K562 (cell line): ENCODE data around the gene MAP2K3. TPM values are rescaled to one million over a fixed set of nuclear protein-coding genes. Genes with fewer than 3 reads are reported as not detected.

ENCODE experiments used
- ATAC-seq: fragments of 200-7000 bp; cut with Tn5 transposase; 3 replicates; pipeline ENCODE4 v1.9.1; 2020; ENCODE audit warnings: moderate library complexity
- BruUV-seq: library from RNA; stranded (reverse); fragments of 400-500 nt; replicated peaks from 2 replicates; lab custom pipeline; 2021; lab: Mats Ljungman, UMichigan
- CTCF ChIA-PET: fragments of 300-600 bp; formaldehyde crosslinking; extraction: SDS; loops from one replicate; lab custom pipeline; 2021; ENCODE audit warnings: low intra/inter-chr PET ratio; lab: Yijun Ruan, JAX
- POLR2A ChIA-PET: fragments of 300-600, 350-650 bp; sonication (Branson Sonifier 250); formaldehyde crosslinking; extraction: SDS; loops from one replicate; lab custom pipeline; 2021; ENCODE audit warnings: antibody characterized with exemption, inconsistent platforms; lab: Yijun Ruan, JAX
- DNase-seq, 4 experiments: peaks; one replicate each; pipeline versions ENCODE4 v3.0.0 to v3.0.0-alpha.2; 2011 to 2018; ENCODE audit warnings: low spot score in 3 of 4, mixed read lengths in 3 of 4; ENCODE audit errors: extremely low read depth in 1 of 4
- FAIRE-seq: peaks from 2 replicates; lab custom pipeline; 2011; peaks lifted over from hg19 to GRCh38; lab: Jason Lieb, UNC
- H2AFZ ChIP-seq: 2 replicates; pipeline ENCODE4 v1.6.0; 2011; ENCODE audit warnings: low read depth, low read length, control low read depth, inconsistent platforms
- H3K27ac ChIP-seq: fragments of 200-600 bp; 3 replicates; pipeline ENCODE4 v1.8.0; 2011; ENCODE audit warnings: low read depth, mild to moderate bottlenecking, control low read depth, inconsistent platforms, low read length, moderate library complexity, mixed read lengths; ENCODE audit errors: extremely low read depth
- H3K27me3 ChIP-seq, 2 experiments: fragments of 300-600 bp in 1 of 2; 2 replicates in 1 of 2; 3 replicates in 1 of 2; pipeline versions ENCODE4 v1.6.0 to v1.8.0; 2011; ENCODE audit warnings: inconsistent platforms in 2 of 2, low read length in 2 of 2, mild to moderate bottlenecking in 1 of 2, mixed read lengths in 1 of 2, moderate library complexity in 1 of 2; ENCODE audit not compliant: control insufficient read depth in 2 of 2, insufficient read depth in 2 of 2
- H3K36me3 ChIP-seq: fragments of 300-600 bp; 3 replicates; pipeline ENCODE4 v1.8.0; 2011; ENCODE audit warnings: mild to moderate bottlenecking, low read length, inconsistent platforms; ENCODE audit not compliant: control insufficient read depth, insufficient read depth
- H3K4me1 ChIP-seq, 2 experiments: fragments of 200-600 bp in 1 of 2; replicated peaks in 1 of 2; 2 replicates in 1 of 2; 3 replicates in 1 of 2; pipeline versions ENCODE4 v1.5.1 to v1.8.0; 2011; ENCODE audit warnings: inconsistent platforms in 2 of 2, low read length in 2 of 2, mild to moderate bottlenecking in 1 of 2, mixed read lengths in 1 of 2, moderate library complexity in 1 of 2; ENCODE audit not compliant: control insufficient read depth in 2 of 2, insufficient read depth in 2 of 2
- H3K4me2 ChIP-seq: 2 replicates; pipeline ENCODE4 v1.6.1; 2011; ENCODE audit warnings: low read length, control low read depth, inconsistent platforms, mixed read lengths; ENCODE audit not compliant: insufficient read depth
- H3K4me3 ChIP-seq: fragments of 200-600 bp; sonication (generic), shearing (Covaris generic); 2 replicates; pipeline ENCODE4 v1.5.1; 2016; ENCODE audit warnings: control low read depth, inconsistent platforms
- H3K79me2 ChIP-seq: fragments of 200-600 bp; 3 replicates; pipeline ENCODE4 v1.8.0; 2011; ENCODE audit warnings: low read length, inconsistent platforms; ENCODE audit not compliant: control insufficient read depth, insufficient read depth
- H3K9ac ChIP-seq, 2 experiments: 2 replicates each; pipeline versions ENCODE4 v1.6.0 to v1.6.1; 2011; ENCODE audit warnings: low read depth in 2 of 2, low read length in 2 of 2, control low read depth in 1 of 2, inconsistent platforms in 1 of 2, mild to moderate bottlenecking in 1 of 2, mixed read lengths in 1 of 2; ENCODE audit not compliant: insufficient read depth in 1 of 2
- H3K9me1 ChIP-seq: one replicate; pipeline ENCODE4 v1.6.0; 2011; ENCODE audit warnings: inconsistent platforms, mild to moderate bottlenecking, low read length, moderate library complexity; ENCODE audit not compliant: control insufficient read depth, insufficient read depth
- H3K9me3 ChIP-seq: replicated peaks from 2 replicates; pipeline ENCODE4 v1.5.1; 2011; ENCODE audit warnings: low read depth, low read length, inconsistent platforms; ENCODE audit not compliant: control insufficient read depth, insufficient read depth
- H4K20me1 ChIP-seq: replicated peaks from 2 replicates; pipeline ENCODE4 v1.6.1; 2011; ENCODE audit warnings: low read length, inconsistent platforms, mixed read lengths; ENCODE audit not compliant: control insufficient read depth, insufficient read depth
- ADNP ChIP-seq: fragments of 200-800 bp; sonication (Bioruptor generic); IDR thresholded peaks from 2 replicates; pipeline ENCODE4 v1.6.1; 2016; ENCODE audit warnings: missing genetic modification characterization, missing compliant biosample characterization
- ATF1 ChIP-seq, 2 experiments: fragments of 450-650 bp in 1 of 2; IDR thresholded peaks; 2 replicates each; pipeline ENCODE4 v1.6.1; 2016; ENCODE audit warnings: missing compliant biosample characterization in 1 of 2, missing genetic modification characterization in 1 of 2
- BCOR ChIP-seq: fragments of 450-650 bp; IDR thresholded peaks from 2 replicates; pipeline ENCODE4 v1.6.1; 2016
- CBX1 ChIP-seq: sonication (generic); IDR thresholded peaks from 2 replicates; pipeline ENCODE4 v1.6.1; 2016; ENCODE audit warnings: antibody characterized with exemption, low read depth, mild to moderate bottlenecking
- E2F1 ChIP-seq: sonication (generic); formaldehyde crosslinking; IDR thresholded peaks from 2 replicates; pipeline ENCODE4 v1.8.1; 2023; ENCODE audit warnings: mild to moderate bottlenecking, missing genetic modification reagents, moderate library complexity
- GTF2F1 ChIP-seq: IDR thresholded peaks from 2 replicates; pipeline ENCODE4 v1.6.1; 2011; ENCODE audit warnings: low read depth, low read length, improper control_type of control experiment
- HOXB6 ChIP-seq: fragments of 250-450 bp; sonication (Bioruptor Pico); IDR thresholded peaks from 2 replicates; pipeline ENCODE4 v1.5.1; 2022; ENCODE audit warnings: mild to moderate bottlenecking, borderline replicate concordance
- MCM3 ChIP-seq: fragments of 450-650 bp; IDR thresholded peaks from 2 replicates; pipeline ENCODE4 v1.6.1; 2016
- PYGO2 ChIP-seq: fragments of 450-650 bp; IDR thresholded peaks from 2 replicates; pipeline ENCODE4 v1.6.1; 2016; ENCODE audit warnings: mild to moderate bottlenecking, missing genetic modification characterization, moderate library complexity, missing compliant biosample characterization
- RBM25 ChIP-seq: fragments of 200-400 bp; formaldehyde crosslinking; IDR thresholded peaks from 2 replicates; pipeline ENCODE4 v1.6.1; 2018; ENCODE audit warnings: low read length, low read depth, moderate library complexity; ENCODE audit not compliant: severe bottlenecking
- SMARCA5 ChIP-seq: fragments of 450-650 bp; IDR thresholded peaks from 2 replicates; pipeline ENCODE4 v1.6.1; 2016
- SNIP1 ChIP-seq: fragments of 450-650 bp; IDR thresholded peaks from 2 replicates; pipeline ENCODE4 v1.7.1; 2017; ENCODE audit warnings: low read depth, mild to moderate bottlenecking
- TOE1 ChIP-seq, 2 experiments: fragments of 450-650 bp in 1 of 2; sonication (generic) in 1 of 2; formaldehyde crosslinking in 1 of 2; IDR thresholded peaks; 2 replicates each; pipeline versions ENCODE4 v1.7.1 to v1.8.0; 2016 to 2022; ENCODE audit warnings: borderline replicate concordance in 2 of 2, mild to moderate bottlenecking in 2 of 2, antibody characterized with exemption in 1 of 2, inconsistent platforms in 1 of 2, low read depth in 1 of 2, missing genetic modification reagents in 1 of 2, moderate library complexity in 1 of 2
- ZBTB7A ChIP-seq: IDR thresholded peaks from 2 replicates; pipeline ENCODE4 v1.6.1; 2011; ENCODE audit warnings: low read depth, mild to moderate bottlenecking, low read length, moderate library complexity, borderline replicate concordance; ENCODE audit not compliant: control insufficient read depth
- WGBS: fragments of 100-300 bp; shearing (Covaris generic); methylation state at CpG from one replicate; pipeline ENCODE4 v1.1.6; 2016; ENCODE audit warnings: low coverage, mixed read lengths; ENCODE audit not compliant: insufficient coverage; ENCODE audit errors: missing lambda C conversion rate; 5-methylcytosine and 5-hydroxymethylcytosine counted together
- in situ Hi-C: fragments of 300-500 bp; cut with MboI; formaldehyde crosslinking; loops from 4 replicates; pipeline ENCODE4 v1.15.0; 2018; ENCODE audit warnings: inconsistent platforms, mixed read lengths
- intact Hi-C: fragments of 100-400 bp; cut with micrococcal nuclease; formaldehyde crosslinking; loops from 2 replicates; pipeline ENCODE4 v1.14.2; 2022
- polyA plus RNA-seq, 8 experiments: library from polyadenylated mRNA; depleted of rRNA in 4 of 8; stranded (reverse) in 5 of 8; unstranded in 3 of 8; fragments of >200 nt; fragmentation: Nextera tagmentation in 2 of 8; fragmentation: Illumina TruSeq in 1 of 8; extraction: Ambion mirVana in 2 of 8; extraction: Trizol in 1 of 8; gene quantifications; 2 replicates each; pipeline versions ENCODE4 v1.2.1 to v1.2.3, GENCODE V29; 2011 to 2014; ENCODE audit warnings: inconsistent platforms in 1 of 8, missing spikeins in 1 of 8
- total RNA-seq, 7 experiments: library from RNA; depleted of rRNA in 6 of 7; stranded (reverse); fragments of >200 nt in 6 of 7; fragmentation: Illumina TruSeq in 2 of 7; extraction: Trizol in 2 of 7; gene quantifications; 2 replicates each; pipeline versions ENCODE4 v1.2.1 to v1.2.3, GENCODE V29; 2011 to 2021; ENCODE audit warnings: low replicate concordance in 1 of 7

MAP2K3 gene
- total and polyA plus RNA-seq, 9 of the 15 experiments (the other 6 are each of a cell fraction or from before 2014, with no cell fraction given) = 0.18 to 14.8 (median 3.5) TPM

GRCh38 chr17:21253646-21254441, 30.7 kb upstream of the MAP2K3 start:
- peak overlapping the region; percentile 57; the same call in 1 of the 3 replicates for H3K27ac ChIP-seq
- peaks cover 12 to 23% of the 10 kb centered on the region in 2 experiments; a peak in 4 of 5 replicates for H3K4me1 ChIP-seq
- in situ Hi-C loops = no loop called here
- DNase-seq = no peak
- intact Hi-C loops = no loop called here
- no peak for FAIRE-seq
- H3K27me3 ChIP-seq = no peaks in the 10 kb centered on the region
- peak overlapping the region; percentile 82 for H3K4me2 ChIP-seq
- no peaks in the 10 kb centered on the region for H3K36me3 ChIP-seq
- H3K9me1 ChIP-seq = no peaks in the 10 kb centered on the region
- no TSS peak for BruUV-seq
- H3K9me3 ChIP-seq = no peaks in the 10 kb centered on the region
- peak overlapping the region; percentile 47 for H3K4me3 ChIP-seq
- ChIA-PET POLR2A (no interaction called here), CTCF (no interaction called here)
- ATAC-seq = peak; percentile 28
- no peaks in the 10 kb centered on the region for H3K79me2 ChIP-seq
- peaks cover 4% of the 10 kb centered on the region; the same call in 1 of the 2 replicates for H4K20me1 ChIP-seq
- 47% methylated on average over 11 of the region's 15 CpGs for WGBS
- peak overlapping the region; percentile 74 for H2AFZ ChIP-seq
- peak overlapping the region; percentile 31 to 48; a peak in 2 of 4 replicates for H3K9ac ChIP-seq
- TF ChIP-seq ADNP = peak; percentile 87
- TF ChIP-seq E2F1 (CRISPR knock-in tag) = no peak
- peak; percentile 66 for TF ChIP-seq RBM25
- TF ChIP-seq PYGO2 (tag) = no peak
- no peak for TF ChIP-seq GTF2F1
- no peak for TF ChIP-seq ATF1 (CRISPR knock-in tag; IDR thresholded peaks at IDR 0.05)
- peak; percentile 13; the same call in 1 of the 2 replicates for TF ChIP-seq ATF1 (tag; IDR thresholded peaks at IDR 0.05)
- 0 out of 2 replicates have a peak, but pooled peaks have one; percentile 9 for TF ChIP-seq TOE1 (IDR thresholded peaks at IDR 0.05; ENCODE audit: borderline replicate concordance)
- TF ChIP-seq TOE1 (CRISPR knock-in tag; IDR thresholded peaks at IDR 0.05; ENCODE audit: borderline replicate concordance, low read depth) = no peak
- peak; percentile 50; the same call in 1 of the 2 replicates for TF ChIP-seq CBX1
- peak; percentile 37; the same call in 1 of the 2 replicates for TF ChIP-seq SNIP1
- TF ChIP-seq BCOR = peak; percentile 97
- no peak for TF ChIP-seq MCM3
- no peak for TF ChIP-seq HOXB6 (CRISPR knock-in tag)
- no peak for TF ChIP-seq ZBTB7A
- TF ChIP-seq SMARCA5 = peak; percentile 55; the same call in 1 of the 2 replicates
